Measurements from ENCODE around the gene TEPSIN. TPM values are rescaled to one million over a fixed set of nuclear protein-coding genes. Genes with fewer than 3 reads are reported as not detected.

Gene TEPSIN
- total RNA-seq, 2 donors from 2014 or later, result 30.0 to 45.0 TPM

GRCh38 chr17:81260171-81260570 is 21.3 kb upstream of the TEPSIN start:
- Mint-ChIP-seq H3K36me3 (ENCODE audit: low read depth) (peaks cover 30% of the 10 kb centered on the region), H3K4me1 (no peaks in the 10 kb centered on the region), H3K27me3 (ENCODE audit: insufficient read depth) (no peaks in the 10 kb centered on the region), H3K9me3 (no peaks in the 10 kb centered on the region), H3K4me3 (no peak overlapping the region), H3K27ac (no peak overlapping the region)
- H3K4me1 ChIP-seq (ENCODE audit: control insufficient read depth, insufficient read depth, low read length), result no peaks in the 10 kb centered on the region
- H3K36me3 ChIP-seq (ENCODE audit: control insufficient read depth, insufficient read depth, low read length), result peaks cover 5% of the 10 kb centered on the region
- no peaks in the 10 kb centered on the region for H3K27me3 ChIP-seq (ENCODE audit: control insufficient read depth, insufficient read depth, low read length, poor library complexity, severe bottlenecking)
- no peak overlapping the region for H3K9ac ChIP-seq (ENCODE audit: extremely low read depth, low read length, poor library complexity, severe bottlenecking)
- no peak overlapping the region for H3K4me3 ChIP-seq (ENCODE audit: low read length)
- 95 to 96% methylated on average over 12 to 17 of the region's 17 CpGs for WGBS, 2 experiments (ENCODE audit: insufficient coverage in 1 of 2, insufficient read length in 1 of 2)
- H3K9me3 ChIP-seq (ENCODE audit: control insufficient read depth, low read length), result no peaks in the 10 kb centered on the region
- TF ChIP-seq CTCF (conservative IDR thresholded peaks at IDR 0.05), result peak; percentile 38
- H3K27ac ChIP-seq (ENCODE audit: low read depth, low read length), result no peak overlapping the region
- no peak for DNase-seq

GRCh38 chr17:81259058-81259605 is 20.3 kb upstream of the TEPSIN start:
- no peak overlapping the region for H3K27ac Mint-ChIP-seq
- peaks cover 5% of the 10 kb centered on the region for H3K36me3 ChIP-seq (ENCODE audit: control insufficient read depth, insufficient read depth, low read length)
- no peaks in the 10 kb centered on the region for H3K27me3 Mint-ChIP-seq (ENCODE audit: insufficient read depth)
- TF ChIP-seq CTCF (conservative IDR thresholded peaks at IDR 0.05), result no peak
- no peak overlapping the region for H3K9ac ChIP-seq (ENCODE audit: extremely low read depth, low read length, poor library complexity, severe bottlenecking)
- no peak overlapping the region for H3K4me3 ChIP-seq (ENCODE audit: low read length)
- no peak overlapping the region for H3K4me3 Mint-ChIP-seq
- H3K36me3 Mint-ChIP-seq (ENCODE audit: low read depth), result peaks cover 21% of the 10 kb centered on the region
- no peak overlapping the region for H3K27ac ChIP-seq (ENCODE audit: low read depth, low read length)
- peaks cover 3% of the 10 kb centered on the region for H3K4me1 Mint-ChIP-seq
- no peaks in the 10 kb centered on the region for H3K27me3 ChIP-seq (ENCODE audit: control insufficient read depth, insufficient read depth, low read length, poor library complexity, severe bottlenecking)
- no peak for DNase-seq
- H3K9me3 Mint-ChIP-seq, result no peaks in the 10 kb centered on the region
- no peaks in the 10 kb centered on the region for H3K9me3 ChIP-seq (ENCODE audit: control insufficient read depth, low read length)
- 94% methylated on average over 12 to 23 of the region's 23 CpGs for WGBS, 2 experiments (ENCODE audit: insufficient coverage in 1 of 2, insufficient read length in 1 of 2)
- H3K4me1 ChIP-seq (ENCODE audit: control insufficient read depth, insufficient read depth, low read length), result no peaks in the 10 kb centered on the region

- Mint-ChIP-seq H3K36me3 (ENCODE audit: low read depth) (peaks cover 27% of the 10 kb centered on the region), H3K9me3 (no peaks in the 10 kb centered on the region), H3K4me1 (peaks cover 3% of the 10 kb centered on the region), H3K27me3 (ENCODE audit: insufficient read depth) (no peaks in the 10 kb centered on the region), H3K27ac (no peak overlapping the region), H3K4me3 (no peak overlapping the region)
- Histone ChIP-seq H3K9me3 (ENCODE audit: control insufficient read depth, low read length) (no peaks in the 10 kb centered on the region), H3K4me3 (ENCODE audit: low read length) (no peak overlapping the region), H3K4me1 (ENCODE audit: control insufficient read depth, insufficient read depth, low read length) (no peaks in the 10 kb centered on the region), H3K27me3 (ENCODE audit: control insufficient read depth, insufficient read depth, low read length, poor library complexity, severe bottlenecking) (no peaks in the 10 kb centered on the region), H3K27ac (ENCODE audit: low read depth, low read length) (peak overlapping the region; percentile 32), H3K36me3 (ENCODE audit: control insufficient read depth, insufficient read depth, low read length) (peaks cover 5% of the 10 kb centered on the region), H3K9ac (ENCODE audit: extremely low read depth, low read length, poor library complexity, severe bottlenecking) (no peak overlapping the region)
- WGBS, 2 experiments (ENCODE audit: insufficient coverage in 1 of 2, insufficient read length in 1 of 2), result 85 to 91% methylated on average over 12 to 20 of the region's 20 CpGs
- peak; percentile 52 for TF ChIP-seq CTCF (conservative IDR thresholded peaks at IDR 0.05)
- peak; percentile 75 for DNase-seq
Measured at GRCh38 chr17:81258292-81258691, 19.4 kb upstream of the TEPSIN start.

Data from endodermal cell (in vitro differentiated cells).